Nucleus accumbens (tissue), 56 donors: ENCODE measurements around the gene MAGI1.
A peak's percentile ranks its signal among the peaks of the same experiment; 100 is the strongest.
"Not testable (repeated sequence)": the region's sequence is repeated elsewhere in the genome, so short reads cannot be mapped to it uniquely, and the experiment has no call there.

Experiments
- DNase-seq, 56 donors: peaks; one replicate each; lab custom pipeline; 2025; lab: John Stamatoyannopoulos, UW

MAGI1 gene

DNA sequence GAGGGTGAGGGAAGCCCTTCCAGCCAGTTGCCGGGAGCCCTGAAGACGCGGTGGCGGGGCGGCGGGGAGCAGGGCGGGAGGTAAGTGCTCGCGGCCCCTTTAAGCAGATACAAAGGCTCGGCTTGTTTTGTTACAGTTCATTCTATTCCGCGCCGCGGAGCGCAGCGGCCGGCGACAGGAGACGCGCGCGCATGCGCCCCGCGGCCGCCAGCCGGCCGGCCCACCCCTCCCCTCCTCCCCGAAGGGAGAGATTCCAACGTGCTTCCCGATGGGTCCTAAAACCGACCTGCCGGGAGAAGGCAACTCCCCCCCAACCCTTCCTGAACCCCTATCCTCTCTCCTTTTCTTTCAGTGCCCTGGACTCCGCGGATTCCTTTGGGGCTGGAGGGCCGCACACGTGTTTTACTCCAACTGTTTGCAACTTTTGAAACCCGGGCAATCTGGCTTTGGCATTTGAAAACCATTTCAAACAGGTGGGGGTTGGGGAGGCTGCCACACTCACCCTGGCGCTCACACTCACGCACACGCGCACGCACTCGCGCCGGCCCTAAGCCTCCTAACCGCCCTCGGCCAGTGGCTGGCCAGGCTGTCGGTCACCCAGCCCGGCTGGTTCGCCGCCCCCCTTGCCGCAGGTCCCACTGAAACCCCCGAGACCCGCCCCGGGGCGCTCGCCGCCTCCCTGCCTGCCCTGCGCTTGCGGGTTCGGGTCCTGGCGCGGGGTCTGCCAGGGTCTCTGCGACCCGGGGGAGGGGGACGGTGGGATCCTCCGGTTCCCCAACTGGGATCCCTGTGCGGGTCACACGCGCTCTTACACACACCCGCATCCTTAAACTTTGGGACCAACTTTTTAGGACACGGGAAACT is at the start of gene MAGI1:
Gene MAGI1, minus strand, starts transcription at position 193 of the 864 bp plus-strand sequence. CDS start 610 bp downstream, outside the sequence.
- peak; percentile 65 to 95 (median 89) for DNase-seq

- no peak for DNase-seq
Measured at GRCh38 chr3:66083784-66084213, 45.1 kb upstream of the MAGI1 start.

DNA sequence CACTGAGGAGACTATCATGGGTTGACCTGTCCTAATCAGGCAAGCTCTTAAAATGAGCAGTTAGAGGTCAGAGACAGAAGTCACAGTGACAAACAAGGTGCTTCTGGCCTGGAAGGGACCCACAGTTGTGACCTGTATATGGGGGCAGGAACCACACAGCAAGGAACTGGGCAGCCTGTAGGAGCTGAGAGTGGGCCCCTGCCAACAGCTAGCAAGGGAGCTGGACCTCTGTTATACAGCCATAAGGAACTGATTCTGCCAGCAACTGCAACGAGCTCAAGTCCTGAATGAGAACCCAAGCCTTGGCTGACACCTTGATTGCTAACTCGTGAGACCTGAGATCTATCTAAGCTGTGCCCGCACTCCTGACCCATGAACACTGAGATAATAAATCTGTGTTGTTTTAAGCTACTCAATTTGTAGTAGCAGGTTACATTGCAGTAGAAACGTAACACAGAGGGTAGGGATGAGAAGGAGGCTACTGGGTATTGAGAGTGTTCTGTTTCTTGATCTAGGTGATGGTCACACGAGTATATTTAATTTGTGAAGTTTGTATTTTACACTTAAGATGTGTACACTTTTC is 44.5 kb upstream of the MAGI1 start:
- no peak for DNase-seq

- DNase-seq: no peak
Measured at GRCh38 chr3:66082679-66083078, 44.0 kb upstream of the MAGI1 start.

GRCh38 chr3:66080167-66080566 is 41.4 kb upstream of the MAGI1 start:
- no peak for DNase-seq

DNA sequence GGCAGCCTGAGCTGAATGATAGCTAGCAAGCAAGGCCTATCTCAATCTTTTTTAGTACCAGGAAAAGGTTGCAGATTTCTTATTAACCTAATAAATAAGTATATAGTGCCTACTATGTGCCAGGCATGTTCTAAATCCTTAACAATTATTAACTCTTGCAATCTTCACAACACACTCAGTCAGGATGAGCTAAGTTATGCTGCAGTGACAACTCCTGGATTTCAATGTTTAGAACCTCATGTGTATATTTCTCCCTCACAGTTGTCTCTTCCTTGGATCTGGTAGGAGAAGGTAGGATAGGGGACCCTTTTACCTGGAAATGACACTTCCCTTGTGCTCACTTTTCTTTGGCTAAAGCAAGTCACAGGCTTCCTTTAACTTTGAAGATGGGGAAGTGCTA is 39.3 kb upstream of the MAGI1 start:
- DNase-seq: no peak

- DNase-seq: no peak
Measured at GRCh38 chr3:66076861-66077470, 38.2 kb upstream of the MAGI1 start.

- DNase-seq: no peak
Measured at GRCh38 chr3:66075281-66075680, 36.6 kb upstream of the MAGI1 start.

- DNase-seq: no peak
Measured at GRCh38 chr3:66073464-66074141, 34.9 kb upstream of the MAGI1 start.

GRCh38 chr3:66068255-66068654 is 29.5 kb upstream of the MAGI1 start:
- DNase-seq: no peak

GRCh38 chr3:66066963-66067617 is 28.4 kb upstream of the MAGI1 start:
- no peak for DNase-seq

DNA sequence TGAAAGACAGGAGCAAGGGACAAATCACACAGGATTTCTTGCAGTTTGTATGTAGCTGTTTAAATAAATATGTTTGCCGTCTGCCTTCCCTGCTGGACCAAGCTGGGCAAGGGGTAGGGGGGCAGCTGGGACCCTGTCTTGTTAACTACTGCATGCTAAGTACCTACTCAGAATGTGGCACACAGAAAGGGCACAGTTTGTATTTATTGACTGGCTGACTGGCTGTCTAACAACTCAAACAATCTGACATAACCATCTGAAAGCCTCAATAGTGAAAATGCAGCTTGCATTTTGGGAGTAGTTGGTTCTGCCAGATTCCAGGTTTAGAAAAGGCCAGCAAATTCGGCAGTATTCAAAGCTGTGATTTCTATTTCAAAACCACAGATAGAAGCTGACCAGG is 16.6 kb upstream of the MAGI1 start:
- DNase-seq: no peak

- no peak for DNase-seq
Measured at GRCh38 chr3:66053550-66054094, 14.9 kb upstream of the MAGI1 start.

DNA sequence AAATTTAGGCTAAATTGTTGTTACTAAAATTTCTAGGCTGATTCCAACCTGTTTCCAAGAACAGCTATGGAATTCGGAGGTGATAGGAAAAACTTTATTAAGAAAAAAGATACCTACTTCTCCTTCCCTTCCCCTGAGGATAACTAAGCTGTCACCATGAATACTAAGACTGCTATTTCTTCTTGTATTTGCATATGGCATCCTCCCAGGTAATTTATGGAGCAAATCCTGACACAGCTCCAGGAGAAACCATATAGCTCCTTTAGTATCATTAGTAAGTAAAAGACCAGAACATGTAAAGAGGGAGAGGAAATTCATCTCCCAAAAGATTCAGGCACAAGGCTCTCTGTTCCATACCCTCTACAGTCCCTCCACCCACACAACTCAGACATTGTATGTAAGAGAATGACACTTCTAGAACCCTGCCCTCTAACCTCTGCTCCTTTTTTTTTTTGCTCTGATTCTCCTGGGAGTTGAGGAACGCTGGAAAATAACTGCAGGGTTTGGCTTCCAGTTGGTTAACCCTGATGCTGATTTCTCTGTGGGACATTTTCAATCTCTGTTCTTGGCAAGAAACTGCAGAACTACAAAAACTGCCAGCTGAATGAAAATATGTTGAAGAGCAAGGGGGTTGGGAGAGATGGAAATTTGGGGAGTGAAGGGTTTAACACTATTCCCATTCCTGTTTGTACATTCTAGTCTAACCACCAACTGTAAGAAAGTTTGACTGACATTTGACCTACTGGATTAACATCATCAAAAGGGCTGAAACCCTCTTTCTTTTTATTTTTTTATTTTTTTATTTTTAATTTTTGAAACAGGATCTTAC is 14.2 kb upstream of the MAGI1 start:
- DNase-seq: no peak

GRCh38 chr3:66050821-66051220 is 12.1 kb upstream of the MAGI1 start:
- no peak for DNase-seq

- no peak for DNase-seq
Measured at GRCh38 chr3:66048051-66048395, 9.3 kb upstream of the MAGI1 start.

- DNase-seq: no peak
Measured at GRCh38 chr3:66047311-66048050, 8.8 kb upstream of the MAGI1 start.

DNA sequence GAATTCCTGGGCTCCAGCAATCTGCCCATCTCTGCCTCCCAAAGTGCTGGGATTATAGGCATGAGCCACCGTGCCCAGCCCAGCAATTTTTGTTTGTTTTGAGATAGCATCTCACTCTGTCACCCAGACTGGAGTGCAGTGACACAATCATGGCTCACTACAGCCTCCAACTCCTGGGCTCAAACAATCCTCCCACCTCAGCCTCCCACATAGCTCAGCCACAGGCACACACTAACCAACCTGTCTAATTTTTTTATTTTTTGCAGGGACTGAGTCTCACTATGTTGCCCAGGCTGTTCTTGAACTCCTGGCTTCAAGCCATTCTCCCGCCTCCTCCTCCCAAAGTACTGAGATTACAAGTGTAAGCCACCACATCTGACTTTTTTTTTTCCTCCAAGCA is 7.6 kb upstream of the MAGI1 start:
- not testable (repeated sequence) for DNase-seq

GRCh38 chr3:66041828-66042227 is 3.1 kb upstream of the MAGI1 start:
- DNase-seq: no peak
